Placental pericyte (primary cell): ENCODE results near the gene TMEM108. TPM values are rescaled to one million over a fixed set of nuclear protein-coding genes. Genes with fewer than 3 reads are reported as not detected.

Source experiments
- total RNA-seq: library from RNA; depleted of rRNA; stranded (reverse); fragments of >200 nt; gene quantifications from 2 replicates; pipeline ENCODE4 v1.2.3, GENCODE V29; 2012

TMEM108 gene
- not detected in 2 replicates for total RNA-seq

GRCh38 chr3:133038089-133038730 lies at the start of gene TMEM108:
TMEM108 (plus strand) TSS chr3:133038391.

GRCh38 chr3:133400006-133400515 lies 361.9 kb downstream of the TMEM108 start, which contains the start of gene BFSP2:
BFSP2 (plus strand) TSS chr3:133400056; CDS start chr3:133400084, 28 bp downstream.

